HFF-Myc (cell line): ENCODE data around the gene GNG11.
"Not testable (repeated sequence)": the region's sequence is repeated elsewhere in the genome, so short reads cannot be mapped to it uniquely, and the experiment has no call there.

Source experiments
- DNase-seq: peaks from one replicate; pipeline ENCODE4 v3.0.0-alpha.2; 2011; ENCODE audit warnings: low read depth; ENCODE audit errors: extremely low read depth
- H3K4me3 ChIP-seq: replicated peaks from 2 replicates; pipeline ENCODE4 v1.5.1; 2011; ENCODE audit warnings: low read depth, mild to moderate bottlenecking, control low read depth, low read length
- TF ChIP-seq, protein P1 (sequence below): IDR thresholded peaks from 2 replicates; pipeline ENCODE4 v1.5.1; 2012; ENCODE audit warnings: mild to moderate bottlenecking, low read depth, low read length, control low read depth; ENCODE audit errors: missing control alignments

The GNG11 gene

GRCh38 chr7:93894966-93895640 is 26.4 kb upstream of the GNG11 start:
- H3K4me3 ChIP-seq = no peak overlapping the region
- no peak for DNase-seq
- TF ChIP-seq, protein P1, sequence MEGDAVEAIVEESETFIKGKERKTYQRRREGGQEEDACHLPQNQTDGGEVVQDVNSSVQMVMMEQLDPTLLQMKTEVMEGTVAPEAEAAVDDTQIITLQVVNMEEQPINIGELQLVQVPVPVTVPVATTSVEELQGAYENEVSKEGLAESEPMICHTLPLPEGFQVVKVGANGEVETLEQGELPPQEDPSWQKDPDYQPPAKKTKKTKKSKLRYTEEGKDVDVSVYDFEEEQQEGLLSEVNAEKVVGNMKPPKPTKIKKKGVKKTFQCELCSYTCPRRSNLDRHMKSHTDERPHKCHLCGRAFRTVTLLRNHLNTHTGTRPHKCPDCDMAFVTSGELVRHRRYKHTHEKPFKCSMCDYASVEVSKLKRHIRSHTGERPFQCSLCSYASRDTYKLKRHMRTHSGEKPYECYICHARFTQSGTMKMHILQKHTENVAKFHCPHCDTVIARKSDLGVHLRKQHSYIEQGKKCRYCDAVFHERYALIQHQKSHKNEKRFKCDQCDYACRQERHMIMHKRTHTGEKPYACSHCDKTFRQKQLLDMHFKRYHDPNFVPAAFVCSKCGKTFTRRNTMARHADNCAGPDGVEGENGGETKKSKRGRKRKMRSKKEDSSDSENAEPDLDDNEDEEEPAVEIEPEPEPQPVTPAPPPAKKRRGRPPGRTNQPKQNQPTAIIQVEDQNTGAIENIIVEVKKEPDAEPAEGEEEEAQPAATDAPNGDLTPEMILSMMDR = no peak

- TF ChIP-seq, protein P1 = no peak
- no peak for DNase-seq
- no peak overlapping the region for H3K4me3 ChIP-seq
Measured at GRCh38 chr7:93895859-93896600, 25.5 kb upstream of the GNG11 start.

DNA sequence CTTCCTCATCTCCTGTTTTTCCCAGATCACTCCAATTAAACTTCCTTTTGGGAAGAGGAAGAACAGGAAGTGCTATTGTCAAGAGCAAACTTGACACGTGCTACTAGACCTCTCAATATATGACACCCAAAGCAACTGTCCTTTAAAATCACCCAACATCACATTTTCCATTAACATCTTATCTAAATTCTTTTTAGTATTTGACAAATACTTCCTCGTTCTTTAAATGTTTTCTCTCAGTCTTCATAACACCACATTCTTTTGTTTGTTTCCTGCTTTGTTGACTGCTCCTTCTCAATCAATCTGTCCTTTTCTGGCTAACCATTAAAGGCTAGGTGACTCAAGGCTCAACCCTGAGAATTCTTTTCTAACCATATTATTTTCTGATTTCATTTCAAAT is 23.9 kb upstream of the GNG11 start:
- no peak for DNase-seq
- TF ChIP-seq, protein P1 = no peak
- H3K4me3 ChIP-seq = no peak overlapping the region

DNA sequence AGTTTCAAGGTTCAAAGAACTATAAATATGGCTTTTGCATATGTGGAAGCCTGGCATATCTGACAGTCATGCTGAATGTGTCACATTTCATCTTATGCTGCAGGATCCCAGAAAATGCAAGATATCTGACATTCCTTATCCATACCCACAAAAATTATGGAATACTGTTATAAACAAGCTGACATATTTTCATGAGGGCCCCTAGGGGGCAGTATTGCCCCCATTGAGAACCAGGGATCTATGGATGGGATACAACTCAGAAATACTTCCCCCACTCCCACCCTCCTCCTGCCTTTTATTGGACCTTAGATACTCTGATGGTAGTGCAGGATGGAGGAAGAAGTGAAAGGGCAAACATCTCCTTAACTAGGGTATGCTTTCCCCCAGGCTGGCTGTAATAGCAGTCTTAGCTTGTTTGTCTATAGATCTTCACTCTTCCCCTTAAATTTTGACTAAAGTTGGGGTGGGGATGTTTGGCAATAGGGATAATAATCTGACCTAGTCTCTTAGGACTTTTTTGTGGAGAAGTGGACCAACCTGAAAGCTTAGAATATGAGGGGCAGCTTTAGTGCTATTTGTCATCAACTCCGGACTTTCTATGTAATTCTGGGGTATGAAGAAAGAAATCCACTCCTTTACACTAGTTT is 18.6 kb upstream of the GNG11 start:
- no peak overlapping the region for H3K4me3 ChIP-seq
- TF ChIP-seq, protein P1 = peak; percentile 87
- no peak for DNase-seq

- H3K4me3 ChIP-seq = no peak within 1 kb of the TSS
- TF ChIP-seq, protein P1 = no peak
- no peak for DNase-seq
Measured at GRCh38 chr7:93906267-93906666, 15.3 kb upstream of the GNG11 start, which contains the start of gene GNGT1. Gene GNGT1 (plus strand): TSS chr7:93906567. CDS start chr7:93906747, 180 bp downstream.

GRCh38 chr7:93910076-93910994 is 11.2 kb upstream of the GNG11 start:
- TF ChIP-seq, protein P1 = no peak
- no peak for DNase-seq
- H3K4me3 ChIP-seq = no peak overlapping the region

- not testable (repeated sequence) for DNase-seq, H3K4me3 ChIP-seq
Measured at GRCh38 chr7:93911242-93911641, 10.3 kb upstream of the GNG11 start.

GRCh38 chr7:93911661-93912060 is 9.9 kb upstream of the GNG11 start:
- not testable (repeated sequence) for H3K4me3 ChIP-seq, DNase-seq
